ENCODE measurements around the gene RASAL2. TPM values are rescaled to one million over a fixed set of nuclear protein-coding genes. Genes with fewer than 3 reads are reported as not detected.

The RASAL2 gene
- total and polyA plus RNA-seq, 4 donors: 21.6 to 32.6 (median 28.7) TPM

GRCh38 chr1:178487070-178487615 lies 393.2 kb downstream of the RASAL2 start:
- peaks cover 2% of the 10 kb centered on the region for H3K36me3 ChIP-seq (ENCODE audit: control insufficient read depth, insufficient read depth, low read length)
- no peak for DNase-seq (ENCODE audit: low read depth in 4 of 6, low spot score in 6 of 6)
- H3K4me3 ChIP-seq (ENCODE audit: low read depth, low read length): peak overlapping the region; percentile 14
- peaks cover 15% of the 10 kb centered on the region for H3K4me1 ChIP-seq (ENCODE audit: control insufficient read depth, insufficient read depth, low read length)
- H3K27me3 ChIP-seq (ENCODE audit: control insufficient read depth, insufficient read depth, low read length): peaks cover 2% of the 10 kb centered on the region
- no peaks in the 10 kb centered on the region for H3K9me3 ChIP-seq (ENCODE audit: control insufficient read depth, insufficient read depth, low read length)
- H3K27ac ChIP-seq (ENCODE audit: low read depth, low read length): no peak overlapping the region
- 46% methylated on average over 20 of the region's 20 CpGs for WGBS (ENCODE audit: insufficient coverage)

- peaks cover 2% of the 10 kb centered on the region for H3K36me3 ChIP-seq (ENCODE audit: control insufficient read depth, insufficient read depth, low read length)
- H3K4me3 ChIP-seq (ENCODE audit: low read depth, low read length): no peak overlapping the region
- H3K27me3 ChIP-seq (ENCODE audit: control insufficient read depth, insufficient read depth, low read length): peaks cover 2% of the 10 kb centered on the region
- H3K9me3 ChIP-seq (ENCODE audit: control insufficient read depth, insufficient read depth, low read length): no peaks in the 10 kb centered on the region
- 90% methylated on average over 4 of the region's 4 CpGs for WGBS (ENCODE audit: insufficient coverage)
- H3K27ac ChIP-seq (ENCODE audit: low read depth, low read length): no peak overlapping the region
- no peak for DNase-seq (ENCODE audit: low read depth in 4 of 6, low spot score in 6 of 6)
- H3K4me1 ChIP-seq (ENCODE audit: control insufficient read depth, insufficient read depth, low read length): peaks cover 15% of the 10 kb centered on the region
Measured at GRCh38 chr1:178488393-178488792, 394.5 kb downstream of the RASAL2 start.

- H3K4me3 ChIP-seq (ENCODE audit: low read depth, low read length): no peak overlapping the region
- peaks cover 2% of the 10 kb centered on the region for H3K27me3 ChIP-seq (ENCODE audit: control insufficient read depth, insufficient read depth, low read length)
- WGBS (ENCODE audit: insufficient coverage): 100% methylated on average over 2 of the region's 4 CpGs
- no peak for DNase-seq (ENCODE audit: low read depth in 4 of 6, low spot score in 6 of 6)
- H3K36me3 ChIP-seq (ENCODE audit: control insufficient read depth, insufficient read depth, low read length): no peaks in the 10 kb centered on the region
- H3K27ac ChIP-seq (ENCODE audit: low read depth, low read length): no peak overlapping the region
- no peaks in the 10 kb centered on the region for H3K9me3 ChIP-seq (ENCODE audit: control insufficient read depth, insufficient read depth, low read length)
- H3K4me1 ChIP-seq (ENCODE audit: control insufficient read depth, insufficient read depth, low read length): peaks cover 15% of the 10 kb centered on the region
Measured at GRCh38 chr1:178489399-178489798, 395.5 kb downstream of the RASAL2 start.

DNA sequence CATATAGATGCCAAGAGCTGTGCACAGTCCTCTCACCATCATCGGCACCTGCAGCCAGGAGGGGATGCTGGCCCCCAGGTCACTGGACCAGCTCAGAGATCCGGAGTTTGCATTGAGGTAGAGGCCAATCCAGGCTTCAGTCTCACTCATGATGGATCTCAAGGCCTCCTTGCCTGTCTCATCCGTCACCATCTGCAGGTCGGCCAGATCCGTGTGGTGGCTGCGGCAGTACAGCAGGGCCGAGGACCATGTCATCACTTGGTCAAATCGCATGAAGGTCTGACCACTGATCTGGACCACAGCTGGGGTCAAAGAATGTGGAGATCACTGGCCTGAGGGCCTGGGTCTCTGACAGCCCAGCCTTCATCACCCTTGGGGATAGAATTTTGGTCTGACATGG lies 396.2 kb downstream of the RASAL2 start:
- Histone ChIP-seq H3K27ac (ENCODE audit: low read depth, low read length) (no peak overlapping the region), H3K9me3 (ENCODE audit: control insufficient read depth, insufficient read depth, low read length) (no peaks in the 10 kb centered on the region), H3K4me1 (ENCODE audit: control insufficient read depth, insufficient read depth, low read length) (peaks cover 15% of the 10 kb centered on the region), H3K27me3 (ENCODE audit: control insufficient read depth, insufficient read depth, low read length) (peaks cover 2% of the 10 kb centered on the region), H3K4me3 (ENCODE audit: low read depth, low read length) (no peak overlapping the region), H3K36me3 (ENCODE audit: control insufficient read depth, insufficient read depth, low read length) (no peaks in the 10 kb centered on the region)
- 98% methylated on average over 8 of the region's 8 CpGs for WGBS (ENCODE audit: insufficient coverage)
- DNase-seq (ENCODE audit: low read depth in 4 of 6, low spot score in 6 of 6): no peak

DNA sequence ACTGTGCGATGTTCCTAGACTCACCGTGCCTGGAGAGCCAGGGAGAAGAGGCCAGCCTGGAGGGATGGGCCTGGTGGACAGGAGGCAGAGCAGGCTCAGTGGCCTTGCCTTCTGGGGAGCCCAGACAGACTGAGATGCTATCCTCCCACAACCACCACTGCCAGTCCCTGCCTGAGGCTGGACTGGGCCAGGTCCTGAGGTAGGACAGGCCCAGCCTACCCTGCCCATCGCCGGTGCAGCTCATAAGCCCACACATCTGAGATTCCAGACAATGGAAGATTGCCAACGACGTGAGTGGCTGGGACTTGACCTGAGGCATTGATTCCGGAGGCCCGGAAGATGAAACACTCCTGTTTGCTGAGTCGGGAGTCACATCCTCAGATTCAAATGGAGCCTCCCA lies 397.1 kb downstream of the RASAL2 start:
- Histone ChIP-seq H3K36me3 (ENCODE audit: control insufficient read depth, insufficient read depth, low read length) (no peaks in the 10 kb centered on the region), H3K9me3 (ENCODE audit: control insufficient read depth, insufficient read depth, low read length) (no peaks in the 10 kb centered on the region), H3K4me1 (ENCODE audit: control insufficient read depth, insufficient read depth, low read length) (peaks cover 15% of the 10 kb centered on the region), H3K4me3 (ENCODE audit: low read depth, low read length) (no peak overlapping the region), H3K27ac (ENCODE audit: low read depth, low read length) (no peak overlapping the region), H3K27me3 (ENCODE audit: control insufficient read depth, insufficient read depth, low read length) (peaks cover 2% of the 10 kb centered on the region)
- 93% methylated on average over 9 of the region's 9 CpGs for WGBS (ENCODE audit: insufficient coverage)
- no peak for DNase-seq (ENCODE audit: low read depth in 4 of 6, low spot score in 6 of 6)

DNA sequence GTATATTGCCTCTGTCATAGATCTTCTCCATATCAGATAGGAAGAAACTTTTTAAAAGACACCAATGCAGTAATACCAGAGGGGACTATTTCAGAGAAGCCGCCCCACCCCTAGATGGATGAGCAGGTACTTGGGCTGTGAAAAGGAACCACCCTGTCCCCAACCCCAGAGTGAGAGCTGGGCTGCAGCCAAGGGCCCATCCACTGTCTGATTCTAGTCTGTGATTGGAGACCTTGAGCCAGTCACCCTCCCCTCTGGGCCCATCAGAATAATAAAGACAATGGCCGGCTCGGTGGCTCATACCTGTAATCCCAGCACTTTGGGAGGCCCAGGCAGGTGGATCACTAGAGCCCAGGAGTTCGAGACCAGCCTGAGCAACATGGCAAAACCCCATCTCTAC lies 397.8 kb downstream of the RASAL2 start:
- H3K36me3 ChIP-seq (ENCODE audit: control insufficient read depth, insufficient read depth, low read length): no peaks in the 10 kb centered on the region
- DNase-seq (ENCODE audit: low read depth in 4 of 6, low spot score in 6 of 6): no peak
- WGBS (ENCODE audit: insufficient coverage): 93% methylated on average over 2 of the region's 4 CpGs

GRCh38 chr1:178492341-178492740 lies 398.4 kb downstream of the RASAL2 start:
- no peak overlapping the region for H3K27ac ChIP-seq (ENCODE audit: low read depth, low read length)

More for the DNA sequence above, 397.8 kb downstream of the RASAL2 start:
- H3K27ac ChIP-seq (ENCODE audit: low read depth, low read length): no peak overlapping the region
- H3K27me3 ChIP-seq (ENCODE audit: control insufficient read depth, insufficient read depth, low read length): peaks cover 2% of the 10 kb centered on the region
- H3K9me3 ChIP-seq (ENCODE audit: control insufficient read depth, insufficient read depth, low read length): no peaks in the 10 kb centered on the region
- H3K4me1 ChIP-seq (ENCODE audit: control insufficient read depth, insufficient read depth, low read length): peaks cover 7% of the 10 kb centered on the region
- H3K4me3 ChIP-seq (ENCODE audit: low read depth, low read length): no peak overlapping the region

GRCh38 chr1:178493301-178493741 lies 399.4 kb downstream of the RASAL2 start:
- no peak overlapping the region for H3K4me3 ChIP-seq (ENCODE audit: low read depth, low read length)
- H3K27ac ChIP-seq (ENCODE audit: low read depth, low read length): no peak overlapping the region
- H3K27me3 ChIP-seq (ENCODE audit: control insufficient read depth, insufficient read depth, low read length): no peaks in the 10 kb centered on the region
- 95% methylated on average over 15 of the region's 16 CpGs for WGBS (ENCODE audit: insufficient coverage)
- no peak for DNase-seq (ENCODE audit: low read depth in 4 of 6, low spot score in 6 of 6)
- H3K36me3 ChIP-seq (ENCODE audit: control insufficient read depth, insufficient read depth, low read length): no peaks in the 10 kb centered on the region
- no peaks in the 10 kb centered on the region for H3K9me3 ChIP-seq (ENCODE audit: control insufficient read depth, insufficient read depth, low read length)
- H3K4me1 ChIP-seq (ENCODE audit: control insufficient read depth, insufficient read depth, low read length): no peaks in the 10 kb centered on the region

More at GRCh38 chr1:178492341-178492740, 398.4 kb downstream of the RASAL2 start:
- Histone ChIP-seq H3K27me3 (ENCODE audit: control insufficient read depth, insufficient read depth, low read length) (no peaks in the 10 kb centered on the region), H3K36me3 (ENCODE audit: control insufficient read depth, insufficient read depth, low read length) (no peaks in the 10 kb centered on the region), H3K4me1 (ENCODE audit: control insufficient read depth, insufficient read depth, low read length) (peaks cover 1% of the 10 kb centered on the region), H3K4me3 (ENCODE audit: low read depth, low read length) (no peak overlapping the region), H3K9me3 (ENCODE audit: control insufficient read depth, insufficient read depth, low read length) (no peaks in the 10 kb centered on the region)
- DNase-seq (ENCODE audit: low read depth in 4 of 6, low spot score in 6 of 6): no peak
- whole genome bisulfite sequencing (ENCODE audit: insufficient coverage): 83% methylated on average over 8 of the region's 11 CpGs

- no peak for DNase-seq (ENCODE audit: low read depth in 4 of 6, low spot score in 6 of 6)
- Histone ChIP-seq H3K4me3 (ENCODE audit: low read depth, low read length) (no peak overlapping the region), H3K27ac (ENCODE audit: low read depth, low read length) (no peak overlapping the region), H3K4me1 (ENCODE audit: control insufficient read depth, insufficient read depth, low read length) (no peaks in the 10 kb centered on the region), H3K27me3 (ENCODE audit: control insufficient read depth, insufficient read depth, low read length) (no peaks in the 10 kb centered on the region), H3K9me3 (ENCODE audit: control insufficient read depth, insufficient read depth, low read length) (no peaks in the 10 kb centered on the region), H3K36me3 (ENCODE audit: control insufficient read depth, insufficient read depth, low read length) (no peaks in the 10 kb centered on the region)
- WGBS (ENCODE audit: insufficient coverage): 96% methylated on average over 13 of the region's 13 CpGs
Measured at GRCh38 chr1:178494569-178494971, 400.7 kb downstream of the RASAL2 start.

- no peak overlapping the region for H3K27ac ChIP-seq (ENCODE audit: low read depth, low read length)
- DNase-seq (ENCODE audit: low read depth in 4 of 6, low spot score in 6 of 6): no peak
- no peaks in the 10 kb centered on the region for H3K27me3 ChIP-seq (ENCODE audit: control insufficient read depth, insufficient read depth, low read length)
- H3K9me3 ChIP-seq (ENCODE audit: control insufficient read depth, insufficient read depth, low read length): no peaks in the 10 kb centered on the region
- no peaks in the 10 kb centered on the region for H3K4me1 ChIP-seq (ENCODE audit: control insufficient read depth, insufficient read depth, low read length)
- H3K4me3 ChIP-seq (ENCODE audit: low read depth, low read length): no peak overlapping the region
- whole genome bisulfite sequencing (ENCODE audit: insufficient coverage): 100% methylated on average over 1 of the region's 1 CpG
- no peaks in the 10 kb centered on the region for H3K36me3 ChIP-seq (ENCODE audit: control insufficient read depth, insufficient read depth, low read length)
Measured at GRCh38 chr1:178495158-178495557, 401.3 kb downstream of the RASAL2 start.

Measured in spinal cord (tissue), 10 donors.